Retinal pigment epithelial cell (primary cell): ENCODE measurements around the gene CACNG3.
A peak's percentile ranks its signal among the peaks of the same experiment; 100 is the strongest.

Experiments used
- DNase-seq: peaks from one replicate; pipeline ENCODE4 v3.0.0-alpha.2; 2010; ENCODE audit warnings: low read depth
- H3K4me3 ChIP-seq: 2 replicates; pipeline ENCODE4 v1.5.1; 2011; ENCODE audit warnings: mild to moderate bottlenecking, low read length, control low read depth, moderate library complexity
- TF ChIP-seq, protein P1 (sequence below): conservative IDR thresholded peaks from 2 replicates; pipeline ENCODE4 v1.5.1; 2011; ENCODE audit warnings: low read depth, low read length, control low read depth, inconsistent platforms

CACNG3 gene

DNA sequence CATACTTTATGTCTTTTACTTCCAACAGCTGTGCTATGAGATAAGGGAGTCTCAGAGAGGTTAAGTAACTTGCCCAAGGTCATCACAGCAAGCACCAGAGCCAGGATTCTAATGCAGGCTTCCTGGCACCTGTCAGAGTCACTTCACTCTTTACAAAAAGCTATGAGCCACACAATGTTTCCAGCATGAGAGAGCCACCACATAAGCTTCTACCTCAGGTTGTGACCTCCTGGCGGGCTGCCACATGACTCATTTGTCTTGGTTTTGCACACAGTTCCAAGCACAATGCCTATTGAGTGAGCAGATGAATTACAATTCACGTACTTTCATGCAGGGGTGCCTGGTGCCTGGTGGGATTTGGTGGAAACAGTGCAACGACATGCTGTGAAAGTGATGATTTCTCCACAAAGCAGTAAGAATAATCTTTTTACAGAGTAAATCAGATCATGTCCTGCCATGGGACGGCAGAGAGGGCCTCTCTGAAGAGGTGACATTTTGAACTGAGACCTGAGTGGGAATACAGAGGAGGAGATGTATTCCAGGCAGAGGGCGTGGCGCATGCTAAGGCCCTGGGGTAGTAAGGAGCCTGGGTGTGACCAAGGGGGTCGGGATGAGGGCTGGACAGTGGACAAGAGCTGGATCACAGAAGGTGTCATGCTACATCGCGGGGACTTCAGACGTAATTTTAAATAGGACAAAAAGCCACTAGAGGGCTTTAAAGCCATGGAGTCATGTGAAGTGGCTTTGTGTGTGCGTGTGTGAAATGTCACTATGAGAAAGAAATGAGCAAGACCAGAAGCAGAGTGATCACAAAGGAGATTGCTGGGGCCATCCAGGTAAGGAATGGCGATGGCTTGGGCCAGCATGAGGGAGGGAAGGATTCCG, 53.4 kb downstream of the CACNG3 start:
- TF ChIP-seq, protein P1, sequence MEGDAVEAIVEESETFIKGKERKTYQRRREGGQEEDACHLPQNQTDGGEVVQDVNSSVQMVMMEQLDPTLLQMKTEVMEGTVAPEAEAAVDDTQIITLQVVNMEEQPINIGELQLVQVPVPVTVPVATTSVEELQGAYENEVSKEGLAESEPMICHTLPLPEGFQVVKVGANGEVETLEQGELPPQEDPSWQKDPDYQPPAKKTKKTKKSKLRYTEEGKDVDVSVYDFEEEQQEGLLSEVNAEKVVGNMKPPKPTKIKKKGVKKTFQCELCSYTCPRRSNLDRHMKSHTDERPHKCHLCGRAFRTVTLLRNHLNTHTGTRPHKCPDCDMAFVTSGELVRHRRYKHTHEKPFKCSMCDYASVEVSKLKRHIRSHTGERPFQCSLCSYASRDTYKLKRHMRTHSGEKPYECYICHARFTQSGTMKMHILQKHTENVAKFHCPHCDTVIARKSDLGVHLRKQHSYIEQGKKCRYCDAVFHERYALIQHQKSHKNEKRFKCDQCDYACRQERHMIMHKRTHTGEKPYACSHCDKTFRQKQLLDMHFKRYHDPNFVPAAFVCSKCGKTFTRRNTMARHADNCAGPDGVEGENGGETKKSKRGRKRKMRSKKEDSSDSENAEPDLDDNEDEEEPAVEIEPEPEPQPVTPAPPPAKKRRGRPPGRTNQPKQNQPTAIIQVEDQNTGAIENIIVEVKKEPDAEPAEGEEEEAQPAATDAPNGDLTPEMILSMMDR = no peak
- H3K4me3 ChIP-seq = no peak overlapping the region

DNA sequence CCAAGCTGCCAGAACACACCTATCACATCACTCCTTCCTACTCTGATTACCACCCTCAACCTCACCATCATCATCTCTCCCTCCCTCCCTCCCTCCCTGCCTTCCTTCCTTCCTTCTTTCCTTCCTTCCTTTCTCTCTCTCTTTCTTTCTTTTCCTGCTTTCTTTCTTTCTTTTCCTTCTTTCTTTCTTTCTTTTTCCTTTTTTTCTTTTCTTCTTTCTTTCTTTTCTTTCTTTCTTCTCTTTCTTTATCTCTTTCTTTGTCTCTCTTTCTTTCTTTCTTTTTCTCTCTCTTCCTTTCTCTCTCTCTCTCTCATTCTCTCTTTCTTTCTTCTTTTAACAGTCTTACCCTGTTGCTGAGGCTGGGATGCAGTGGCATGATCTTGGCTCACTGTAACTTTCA, 59.2 kb downstream of the CACNG3 start:
- TF ChIP-seq, protein P1 = no peak
- H3K4me3 ChIP-seq = no peak overlapping the region
- DNase-seq = no peak

More for the DNA sequence above, 53.4 kb downstream of the CACNG3 start:
- DNase-seq = peak; percentile 87

DNA sequence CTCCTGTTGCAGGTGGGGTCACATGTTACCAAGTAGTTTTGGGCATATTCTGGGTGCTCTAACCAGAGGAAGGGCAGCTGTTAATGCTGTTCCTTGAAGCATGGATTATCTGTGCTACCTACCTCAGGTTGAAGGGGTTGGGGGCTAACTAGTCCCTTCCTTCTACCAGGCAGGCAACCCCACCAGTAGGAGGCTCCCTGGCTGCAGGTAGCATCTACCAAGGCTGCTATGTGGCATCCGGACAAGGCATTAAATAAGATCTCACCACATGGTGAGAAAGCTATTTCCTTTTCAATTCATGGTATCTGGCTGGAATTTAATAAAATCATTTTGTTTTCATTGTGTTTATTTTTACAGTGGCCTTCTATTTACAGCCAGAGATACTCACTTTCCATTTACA, 62.5 kb downstream of the CACNG3 start:
- TF ChIP-seq, protein P1 = no peak
- DNase-seq = no peak
- no peak overlapping the region for H3K4me3 ChIP-seq

DNA sequence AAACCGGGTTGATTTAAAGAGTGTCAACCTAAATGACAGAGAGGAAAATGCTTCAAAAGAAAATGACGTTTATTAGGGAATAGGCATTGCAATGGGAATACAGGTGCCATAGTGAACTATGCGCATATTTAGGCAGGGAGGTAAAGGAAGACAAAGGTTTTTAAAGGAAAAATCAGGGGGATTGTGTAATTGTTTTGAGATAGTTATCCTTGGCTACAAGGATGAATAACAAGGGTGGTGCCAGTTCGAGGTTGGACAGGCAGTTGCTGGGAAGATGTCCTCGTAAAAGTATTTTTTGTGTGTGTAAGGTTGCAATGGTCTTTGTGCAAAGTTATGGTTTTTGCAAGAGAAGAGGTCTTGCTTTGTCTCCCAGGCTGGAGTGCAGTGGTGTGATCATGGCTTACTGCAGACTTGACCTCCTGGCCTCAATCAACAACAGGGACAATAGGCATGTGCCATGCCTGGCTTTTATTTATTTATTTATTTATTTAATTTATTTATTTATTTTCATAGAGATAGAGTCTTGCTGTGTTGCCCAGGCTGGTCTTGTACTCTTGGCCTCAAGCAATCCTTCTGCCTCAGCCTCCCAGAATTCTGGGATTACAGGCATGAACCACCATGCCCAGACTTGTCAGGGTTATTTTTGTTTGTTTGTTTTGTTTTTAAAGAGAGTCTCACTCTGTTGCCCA, 63.1 kb downstream of the CACNG3 start:
- TF ChIP-seq, protein P1 = no peak
- no peak overlapping the region for H3K4me3 ChIP-seq
- DNase-seq = no peak

DNA sequence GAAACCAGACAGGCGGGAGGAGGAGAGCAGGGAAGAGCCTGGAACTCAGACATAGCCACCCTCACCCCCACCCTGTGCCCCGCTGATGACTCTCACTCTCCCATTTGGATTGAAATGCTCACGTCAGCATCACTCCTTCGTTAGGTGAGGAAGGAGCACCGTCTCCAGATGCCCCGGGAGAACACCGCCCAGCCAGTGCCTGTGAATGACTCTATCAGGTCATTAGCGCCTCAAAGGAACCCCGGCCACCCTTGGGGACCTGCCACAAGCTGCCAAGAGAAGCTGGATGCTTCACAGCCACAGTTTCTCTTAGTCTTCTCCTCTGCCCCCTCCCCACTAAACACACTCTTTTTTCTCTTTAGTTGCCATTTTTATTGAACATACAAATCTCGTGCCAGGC, 66.0 kb downstream of the CACNG3 start:
- TF ChIP-seq, protein P1 = no peak
- no peak for DNase-seq
- H3K4me3 ChIP-seq = no peak overlapping the region

DNA sequence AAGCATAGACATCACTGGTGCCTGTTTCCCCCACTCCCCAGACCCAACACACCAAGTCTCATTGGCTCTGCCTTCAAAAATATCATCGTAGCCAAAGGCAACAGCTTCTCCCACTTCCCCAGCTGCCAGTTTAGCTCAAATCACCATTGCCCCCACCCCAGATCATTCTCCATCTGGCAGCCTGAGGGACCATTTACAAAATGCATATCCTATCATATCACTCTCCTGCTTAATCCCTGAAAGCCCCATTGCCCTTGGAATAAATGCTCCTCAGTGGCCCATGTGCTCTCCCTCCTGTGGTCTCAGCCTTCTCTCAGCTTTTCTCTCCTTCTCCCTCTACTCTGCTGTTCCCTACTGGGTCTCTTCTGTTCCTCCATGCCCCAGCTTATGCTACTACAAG, 68.3 kb downstream of the CACNG3 start:
- no peak overlapping the region for H3K4me3 ChIP-seq
- DNase-seq = no peak

More for the DNA sequence above, 68.3 kb downstream of the CACNG3 start:
- TF ChIP-seq, protein P1 = no peak
